ENCODE data around the gene ACOXL. TPM values are rescaled to one million over a fixed set of nuclear protein-coding genes. Genes with fewer than 3 reads are reported as not detected.

ACOXL gene
- total and polyA plus RNA-seq, 2 of the 8 experiments (the other 6 are each of a cell fraction or from before 2014, with no cell fraction given) = 11.4 to 20.6 TPM

GRCh38 chr2:110873056-110873502 is 140.7 kb downstream of the ACOXL start:
- Histone ChIP-seq H2BK5ac (ENCODE audit: low read depth, low read length) (no peak overlapping the region), H2BK120ac (replicated peaks; ENCODE audit: low read depth, low read length) (no peak overlapping the region), H3K4me3 (ENCODE audit: extremely low read depth in 1 of 4, insufficient read depth in 2 of 4, low read depth in 3 of 4, low read length in 4 of 4) (no peak overlapping the region), H2BK12ac (ENCODE audit: low read depth, low read length) (no peak overlapping the region), H3K23me2 (ENCODE audit: low read depth, low read length) (no peaks in the 10 kb centered on the region), H3K18ac (ENCODE audit: extremely low read depth, low read length) (0 out of 2 replicates have a peak overlapping the region, but pooled peaks have one; percentile 51), H3K56ac (replicated peaks; ENCODE audit: insufficient read length, low read depth, low read length) (no peak overlapping the region), H2AK5ac (ENCODE audit: low read depth, low read length) (no peak overlapping the region), H3K4ac (replicated peaks; ENCODE audit: insufficient read length, low read depth, low read length) (no peak overlapping the region), H3K23ac (ENCODE audit: insufficient read length) (no peak overlapping the region), H4K20me1 (replicated peaks in 1 of 2; ENCODE audit: control insufficient read depth in 1 of 2, insufficient read depth in 2 of 2, low read length in 2 of 2) (no peaks in the 10 kb centered on the region), H3K9me3 (ENCODE audit: insufficient read depth in 2 of 2, low read depth in 1 of 2, low read length in 1 of 2) (no peaks in the 10 kb centered on the region), H2AFZ (ENCODE audit: low read length) (no peak overlapping the region), H3K9ac (replicated peaks in 1 of 4; ENCODE audit: extremely low read depth in 1 of 4, low read depth in 3 of 4, low read length in 3 of 4) (no peak overlapping the region), H3K4me2 (ENCODE audit: insufficient read depth in 1 of 2, low read depth in 2 of 2, low read length in 2 of 2) (peak overlapping the region in 1 of 2 experiments; percentile 35; a peak in 1 of 4 replicates), H3K27ac (ENCODE audit: low read depth, low read length) (no peak overlapping the region), H3K36me3 (ENCODE audit: control insufficient read depth in 2 of 4, insufficient read depth in 4 of 4, low read length in 3 of 4) (peaks cover 0 to 2% (median 1%) of the 10 kb centered on the region in 4 experiments; a peak in 1 of 8 replicates), H3K27me3 (replicated peaks in 1 of 4; ENCODE audit: control insufficient read depth in 3 of 4, extremely low read depth in 1 of 4, insufficient read depth in 3 of 4, low read length in 3 of 4) (no peaks in the 10 kb centered on the region), H4K8ac (ENCODE audit: extremely low read depth, insufficient read depth, low read length) (no peak overlapping the region), H4K91ac (replicated peaks; ENCODE audit: insufficient read length, low read length) (no peak overlapping the region), H2BK20ac (ENCODE audit: low read length) (no peak overlapping the region), H4K5ac (ENCODE audit: insufficient read length, low read depth, low read length) (no peak overlapping the region), H2BK15ac (ENCODE audit: low read length) (no peak overlapping the region), H3K79me2 (ENCODE audit: control insufficient read depth in 1 of 2, insufficient read depth in 2 of 2, low read length in 2 of 2) (no peaks in the 10 kb centered on the region), H3K79me1 (ENCODE audit: low read depth, low read length) (no peaks in the 10 kb centered on the region; the same call in 1 of the 2 replicates), H3K4me1 (replicated peaks in 1 of 4; ENCODE audit: control insufficient read depth in 3 of 4, insufficient read depth in 4 of 4, low read length in 3 of 4) (peaks cover 0 to 16% (median 3%) of the 10 kb centered on the region in 4 experiments; a peak in 5 of 7 replicates), H3K14ac (ENCODE audit: insufficient read length) (no peak overlapping the region)
- WGBS, 2 experiments (ENCODE audit: extremely low coverage in 1 of 2, insufficient coverage in 1 of 2, insufficient read length in 1 of 2, insufficient replicate concordance in 2 of 2, low coverage in 1 of 2, low lambda C conversion rate in 2 of 2, missing lambda C conversion rate in 1 of 2) = 82% methylated on average over 9 of the region's 9 CpGs; no CpG with 5 or more reads in 1 of the 2 experiments
- FAIRE-seq = no peak
- TF ChIP-seq SIN3A (conservative IDR thresholded peaks at IDR 0.05 in 1 of 2, IDR thresholded peaks at IDR 0.05 in 1 of 2; ENCODE audit: low read depth in 1 of 2, low read length in 2 of 2) = no peak
- no peak for TF ChIP-seq CHD2 (IDR thresholded peaks at IDR 0.05; ENCODE audit: low read length)
- no peak for TF ChIP-seq CTCF (IDR thresholded peaks at IDR 0.05; ENCODE audit: control extremely low read depth in 1 of 3, insufficient read depth in 1 of 3, low read depth in 1 of 3, low read length in 3 of 3)
- TF ChIP-seq JUND (IDR thresholded peaks at IDR 0.05; ENCODE audit: low read length) = no peak
- no peak for TF ChIP-seq TBP (IDR thresholded peaks at IDR 0.05; ENCODE audit: low read depth, low read length)
- TF ChIP-seq CREB1 (IDR thresholded peaks at IDR 0.05) = no peak
- no peak for DNase-seq (ENCODE audit: low read depth in 1 of 2, low spot score in 2 of 2)
- POLR2A ChIA-PET (ENCODE audit: partially characterized antibody) = interaction anchor here (0.6 kb wide), 1 partner anchor 247 kb away, joined by 3 read pairs; the partner anchor contains the start of gene BCL2L11
- CTCF ChIA-PET (ENCODE audit: partially characterized antibody) = interaction anchor here (0.7 to 7.0 kb wide), 4 partner anchors 19 to 66 kb away, joined by 3 to 51 read pairs (median 4); no protein-coding TSS in a partner anchor
